Measurements from ENCODE around the gene FCRL4.

FCRL4 gene

GRCh38 chr1:157597959-157598667 is at the start of gene FCRL4:
TSS of gene FCRL4 (minus strand) at chr1:157598085. CDS start at chr1:157597944, 141 bp downstream.
- DNase-seq (ENCODE audit: low spot score): no peak

GRCh38 chr1:157646144-157646543 is 48.3 kb upstream of the FCRL4 start:
- DNase-seq (ENCODE audit: low spot score): no peak

- DNase-seq (ENCODE audit: low spot score): no peak
Measured at GRCh38 chr1:157641177-157641576, 43.3 kb upstream of the FCRL4 start.

- DNase-seq (ENCODE audit: low spot score): no peak
Measured at GRCh38 chr1:157639800-157640199, 41.9 kb upstream of the FCRL4 start.

- DNase-seq (ENCODE audit: low spot score): no peak
Measured at GRCh38 chr1:157628773-157629172, 30.9 kb upstream of the FCRL4 start.

GRCh38 chr1:157626099-157626498 is 28.2 kb upstream of the FCRL4 start:
- DNase-seq (ENCODE audit: low spot score): no peak

- DNase-seq (ENCODE audit: low spot score): no peak
Measured at GRCh38 chr1:157624471-157624870, 26.6 kb upstream of the FCRL4 start.

GRCh38 chr1:157622471-157622870 is 24.6 kb upstream of the FCRL4 start:
- DNase-seq (ENCODE audit: low spot score): no peak

GRCh38 chr1:157618190-157618589 is 20.3 kb upstream of the FCRL4 start:
- DNase-seq (ENCODE audit: low spot score): no peak

GRCh38 chr1:157600236-157600635 is 2.4 kb upstream of the FCRL4 start:
- no peak for DNase-seq (ENCODE audit: low spot score)

GRCh38 chr1:157596384-157596783 is 1.5 kb downstream of the FCRL4 start:
- no peak for DNase-seq (ENCODE audit: low spot score)

GRCh38 chr1:157595356-157595755 is 2.5 kb downstream of the FCRL4 start:
- no peak for DNase-seq (ENCODE audit: low spot score)

- no peak for DNase-seq (ENCODE audit: low spot score)
Measured at GRCh38 chr1:157585984-157586383, 11.9 kb downstream of the FCRL4 start.

- no peak for DNase-seq (ENCODE audit: low spot score)
Measured at GRCh38 chr1:157584503-157584902, 13.4 kb downstream of the FCRL4 start.

GRCh38 chr1:157580828-157581210 is 17.1 kb downstream of the FCRL4 start:
- no peak for DNase-seq (ENCODE audit: low spot score)

- DNase-seq (ENCODE audit: low spot score): no peak
Measured at GRCh38 chr1:157580179-157580827, 17.6 kb downstream of the FCRL4 start.

- no peak for DNase-seq (ENCODE audit: low spot score)
Measured at GRCh38 chr1:157577420-157577819, 20.5 kb downstream of the FCRL4 start.

- DNase-seq (ENCODE audit: low spot score): no peak
Measured at GRCh38 chr1:157575744-157576143, 22.1 kb downstream of the FCRL4 start.

GRCh38 chr1:157574836-157575235 is 23.0 kb downstream of the FCRL4 start:
- DNase-seq (ENCODE audit: low spot score): no peak

GRCh38 chr1:157566484-157567300 is 31.2 kb downstream of the FCRL4 start:
- no peak for DNase-seq (ENCODE audit: low spot score)

GRCh38 chr1:157562515-157562914 is 35.4 kb downstream of the FCRL4 start:
- DNase-seq (ENCODE audit: low spot score): no peak

- no peak for DNase-seq (ENCODE audit: low spot score)
Measured at GRCh38 chr1:157558119-157558518, 39.8 kb downstream of the FCRL4 start.

All from ecto neural progenitor cell (in vitro differentiated cells).